ENCODE measurements around the gene PI4KA. TPM values are rescaled to one million over a fixed set of nuclear protein-coding genes. Genes with fewer than 3 reads are reported as not detected.

Gene PI4KA
- total and polyA plus RNA-seq, 2 of the 13 experiments (the other 11 are each of a cell fraction or from before 2014, with no cell fraction given) = 27.4 to 56.4 TPM

GRCh38 chr22:20904008-20904979 lies 45.7 kb upstream of the PI4KA start (continued):
- TF ChIP-seq SMAD3 (CRISPR knock-in tag; IDR thresholded peaks at IDR 0.05) (peak; percentile 65; the same call in 1 of the 2 replicates), NONO (IDR thresholded peaks at IDR 0.05) (no peak), NONO (CRISPR knock-in tag; conservative IDR thresholded peaks at IDR 0.05) (no peak), FOSL1 (CRISPR knock-in tag; IDR thresholded peaks at IDR 0.05; ENCODE audit: borderline replicate concordance) (peak; percentile 58; the same call in 1 of the 2 replicates), ZNF644 (CRISPR knock-in tag; IDR thresholded peaks at IDR 0.05; ENCODE audit: low read depth) (0 out of 2 replicates have a peak, but pooled peaks have one; percentile 40), BCL6 (CRISPR knock-in tag; IDR thresholded peaks at IDR 0.05) (peak; percentile 63; the same call in 1 of the 2 replicates), CHD2 (IDR thresholded peaks at IDR 0.05; ENCODE audit: low read depth, low read length) (no peak), ADNP (CRISPR knock-in tag; IDR thresholded peaks at IDR 0.05) (no peak), SAP130 (CRISPR knock-in tag; IDR thresholded peaks at IDR 0.05; ENCODE audit: low read depth) (peak; percentile 46; the same call in 1 of the 2 replicates), FOXK1 (CRISPR knock-in tag; IDR thresholded peaks at IDR 0.05; ENCODE audit: borderline replicate concordance, low read depth) (peak; percentile 44; the same call in 1 of the 2 replicates), NR2F6 (IDR thresholded peaks at IDR 0.05) (0 out of 2 replicates have a peak, but pooled peaks have one; percentile 30), NR2F6 (CRISPR knock-in tag; IDR thresholded peaks at IDR 0.05) (peak; percentile 57; the same call in 1 of the 2 replicates), NR2F1 (CRISPR knock-in tag; IDR thresholded peaks at IDR 0.05) (peak; percentile 35 to 42; a peak in 1 of 4 replicates), ZNF609 (CRISPR knock-in tag; IDR thresholded peaks at IDR 0.05; ENCODE audit: borderline replicate concordance) (no peak), ZNF850 (CRISPR knock-in tag; conservative IDR thresholded peaks at IDR 0.05) (no peak), ZNF232 (CRISPR knock-in tag; IDR thresholded peaks at IDR 0.05; ENCODE audit: borderline replicate concordance) (no peak), CEBPG (CRISPR knock-in tag; IDR thresholded peaks at IDR 0.05) (peak; percentile 88), ARID5B (CRISPR knock-in tag; IDR thresholded peaks at IDR 0.05) (peak; percentile 70), EP300 (IDR thresholded peaks at IDR 0.05; ENCODE audit: low read depth in 2 of 2, low read length in 2 of 2) (peak in 1 of 2 experiments; percentile 39; a peak in 1 of 4 replicates), EP300 (CRISPR knock-in tag; IDR thresholded peaks at IDR 0.05; ENCODE audit: borderline replicate concordance) (0 out of 2 replicates have a peak, but pooled peaks have one; percentile 12), ZNF768 (CRISPR knock-in tag; IDR thresholded peaks at IDR 0.05) (no peak), FOXA3 (CRISPR knock-in tag; IDR thresholded peaks at IDR 0.05) (peak; percentile 68; the same call in 1 of the 2 replicates)

Measured in HepG2 (cell line).